Peyer's patch (tissue), 4 donors: ENCODE results near the gene MRPL4.

Source experiments
- POLR2A ChIP-seq, 2 donors: fragments of 450-650 bp; IDR thresholded peaks; one replicate each; pipeline ENCODE4 v1.5.1; 2017; ENCODE audit warnings: antibody characterized with exemption in 2 of 2, mild to moderate bottlenecking in 2 of 2, moderate library complexity in 2 of 2
- TF ChIP-seq, protein P1 (sequence below), 6 experiments: fragments of 450-650 bp in 4 of 6; fragments of 200-600 bp in 2 of 6; sonication (generic) in 1 of 6; IDR thresholded peaks; one replicate each; pipeline ENCODE4 v1.5.1; 2017 to 2019; ENCODE audit warnings: antibody characterized with exemption in 6 of 6, mild to moderate bottlenecking in 3 of 6, moderate library complexity in 1 of 6

DNA sequence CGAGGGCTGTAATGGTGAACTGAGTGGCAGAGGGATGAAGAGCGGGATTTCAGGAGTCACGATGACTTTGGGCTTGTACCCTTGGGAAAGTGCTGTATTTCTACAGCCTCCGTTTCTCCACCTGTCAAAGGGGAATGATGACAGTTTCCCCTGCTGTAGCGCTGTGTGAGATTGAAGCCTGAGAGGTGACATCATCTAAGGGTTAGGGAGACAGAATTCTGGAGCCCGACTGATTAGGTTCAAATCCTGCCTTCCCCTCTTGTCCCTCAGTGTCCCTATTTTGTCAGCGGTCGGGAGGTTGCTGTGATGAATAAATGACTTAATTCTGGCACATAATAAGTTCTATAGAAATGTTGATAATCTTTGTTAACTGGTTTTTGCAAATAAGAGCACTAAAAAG lies 693 bp downstream of the MRPL4 start:
- TF ChIP-seq, protein P1, sequence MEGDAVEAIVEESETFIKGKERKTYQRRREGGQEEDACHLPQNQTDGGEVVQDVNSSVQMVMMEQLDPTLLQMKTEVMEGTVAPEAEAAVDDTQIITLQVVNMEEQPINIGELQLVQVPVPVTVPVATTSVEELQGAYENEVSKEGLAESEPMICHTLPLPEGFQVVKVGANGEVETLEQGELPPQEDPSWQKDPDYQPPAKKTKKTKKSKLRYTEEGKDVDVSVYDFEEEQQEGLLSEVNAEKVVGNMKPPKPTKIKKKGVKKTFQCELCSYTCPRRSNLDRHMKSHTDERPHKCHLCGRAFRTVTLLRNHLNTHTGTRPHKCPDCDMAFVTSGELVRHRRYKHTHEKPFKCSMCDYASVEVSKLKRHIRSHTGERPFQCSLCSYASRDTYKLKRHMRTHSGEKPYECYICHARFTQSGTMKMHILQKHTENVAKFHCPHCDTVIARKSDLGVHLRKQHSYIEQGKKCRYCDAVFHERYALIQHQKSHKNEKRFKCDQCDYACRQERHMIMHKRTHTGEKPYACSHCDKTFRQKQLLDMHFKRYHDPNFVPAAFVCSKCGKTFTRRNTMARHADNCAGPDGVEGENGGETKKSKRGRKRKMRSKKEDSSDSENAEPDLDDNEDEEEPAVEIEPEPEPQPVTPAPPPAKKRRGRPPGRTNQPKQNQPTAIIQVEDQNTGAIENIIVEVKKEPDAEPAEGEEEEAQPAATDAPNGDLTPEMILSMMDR (IDR thresholded peaks at IDR 0.05), result no peak
- TF ChIP-seq POLR2A (IDR thresholded peaks at IDR 0.05), result no peak
